SK-N-SH (cell line): ENCODE data around the gene PHF21A. TPM values are rescaled to one million over a fixed set of nuclear protein-coding genes. Genes with fewer than 3 reads are reported as not detected.

ENCODE experiments used
- CTCF ChIA-PET: fragments of 300-600, 350-600 bp; formaldehyde crosslinking; extraction: SDS; loops from one replicate; lab custom pipeline; 2021; lab: Yijun Ruan, JAX
- POLR2A ChIA-PET: fragments of 350-600 bp; sonication (Branson Sonifier 250); formaldehyde crosslinking; extraction: SDS; loops from one replicate; lab custom pipeline; 2020; ENCODE audit warnings: antibody characterized with exemption, inconsistent platforms; lab: Yijun Ruan, JAX
- DNase-seq: peaks from one replicate; pipeline ENCODE4 v3.0.0; 2012
- H2AFZ ChIP-seq: fragments of 200-600 bp; sonication (generic); 2 replicates; pipeline ENCODE4 v1.8.1; 2016; ENCODE audit warnings: antibody characterized with exemption, mild to moderate bottlenecking, low read depth
- H3F3A ChIP-seq: fragments of 200-600 bp; sonication (generic); replicated peaks from 2 replicates; pipeline ENCODE3; 2016; ENCODE audit warnings: antibody characterized with exemption, mild to moderate bottlenecking; ENCODE audit not compliant: insufficient read depth
- H3K27ac ChIP-seq, 2 experiments: fragments of 200-500 bp in 1 of 2; fragments of 200-600 bp in 1 of 2; sonication (Bioruptor generic) in 1 of 2; sonication (generic), shearing (Covaris generic) in 1 of 2; 2 replicates each; pipeline versions ENCODE4 v1.5.1 to v1.6.1; 2014 to 2016; ENCODE audit warnings: low read depth in 2 of 2, inconsistent platforms in 1 of 2, low read length in 1 of 2, mild to moderate bottlenecking in 1 of 2, mixed read lengths in 1 of 2
- H3K27me3 ChIP-seq: fragments of 200-600 bp; sonication (generic), shearing (Covaris generic); 2 replicates; pipeline ENCODE4 v1.6.1; 2016; ENCODE audit warnings: mixed run types; ENCODE audit not compliant: insufficient read depth
- H3K36me3 ChIP-seq, 2 experiments: fragments of 200-500 bp in 1 of 2; fragments of 200-600 bp in 1 of 2; sonication (Bioruptor generic) in 1 of 2; sonication (generic) in 1 of 2; replicated peaks in 1 of 2; 2 replicates each; pipeline versions ENCODE3 to v1.5.1; 2014 to 2016; ENCODE audit warnings: low read length in 1 of 2, mild to moderate bottlenecking in 1 of 2; ENCODE audit not compliant: insufficient read depth in 2 of 2, control insufficient read depth in 1 of 2
- H3K4me1 ChIP-seq, 2 experiments: fragments of 200-500 bp in 1 of 2; fragments of 200-600 bp in 1 of 2; sonication (Bioruptor generic) in 1 of 2; sonication (generic), shearing (Covaris generic) in 1 of 2; 2 replicates each; pipeline versions ENCODE4 v1.5.1 to v1.6.1; 2014 to 2016; ENCODE audit warnings: low read depth in 1 of 2, low read length in 1 of 2, mixed run types in 1 of 2; ENCODE audit not compliant: insufficient read depth in 2 of 2, control insufficient read depth in 1 of 2
- H3K4me2 ChIP-seq: fragments of 200-600 bp; sonication (generic), shearing (Covaris generic); 2 replicates; pipeline ENCODE4 v1.6.1; 2017; ENCODE audit warnings: mixed run types
- H3K4me3 ChIP-seq, 2 experiments: fragments of 200-500 bp in 1 of 2; fragments of 200-600 bp in 1 of 2; sonication (Bioruptor generic) in 1 of 2; sonication (generic), shearing (Covaris generic) in 1 of 2; 2 replicates each; pipeline versions ENCODE4 v1.5.1 to v1.8.1; 2014 to 2016; ENCODE audit warnings: low read depth in 2 of 2, inconsistent platforms in 1 of 2, low read length in 1 of 2, mild to moderate bottlenecking in 1 of 2, mixed read lengths in 1 of 2, moderate library complexity in 1 of 2
- H3K79me2 ChIP-seq: fragments of 200-600 bp; sonication (generic); 2 replicates; pipeline ENCODE4 v1.8.1; 2017; ENCODE audit warnings: mild to moderate bottlenecking; ENCODE audit not compliant: insufficient read depth
- H3K9ac ChIP-seq: fragments of 200-600 bp; sonication (generic); 2 replicates; pipeline ENCODE4 v1.6.1; 2017; ENCODE audit warnings: mixed run types
- H3K9me2 ChIP-seq: fragments of 200-600 bp; sonication (generic); 2 replicates; pipeline ENCODE4 v1.6.1; 2017; ENCODE audit warnings: mixed run types
- H3K9me3 ChIP-seq: fragments of 200-600 bp; sonication (generic); 2 replicates; pipeline ENCODE4 v1.6.1; 2017; ENCODE audit warnings: mixed run types, mild to moderate bottlenecking, moderate library complexity
- H4K20me1 ChIP-seq: fragments of 200-600 bp; sonication (generic); 2 replicates; pipeline ENCODE4 v1.6.1; 2017; ENCODE audit warnings: mild to moderate bottlenecking, mixed run types; ENCODE audit not compliant: insufficient read depth
- CTCF ChIP-seq: fragments of 200-600 bp; sonication (generic); IDR thresholded peaks from 2 replicates; pipeline ENCODE4 v1.6.1; 2017; ENCODE audit warnings: antibody characterized with exemption, mild to moderate bottlenecking, moderate library complexity
- EZH2phosphoT487 ChIP-seq: fragments of 200-600 bp; sonication (generic); IDR thresholded peaks from 2 replicates; pipeline ENCODE4 v1.6.1; 2017; ENCODE audit warnings: low read depth, mixed run types, mild to moderate bottlenecking, antibody characterized with exemption, moderate library complexity, borderline replicate concordance
- FOXM1 ChIP-seq: IDR thresholded peaks from 2 replicates; pipeline ENCODE4 v1.4.0; 2012; ENCODE audit warnings: low read depth, mild to moderate bottlenecking
- GABPA ChIP-seq: IDR thresholded peaks from 2 replicates; pipeline ENCODE4 v1.4.0; 2012; ENCODE audit warnings: low read depth, mild to moderate bottlenecking
- MAX ChIP-seq: IDR thresholded peaks from 2 replicates; pipeline ENCODE4 v1.4.0; 2012; ENCODE audit warnings: low read depth
- MEF2A ChIP-seq: IDR thresholded peaks from 2 replicates; pipeline ENCODE4 v1.4.0; 2012; ENCODE audit warnings: low read depth, borderline replicate concordance
- MXI1 ChIP-seq: IDR thresholded peaks from 2 replicates; pipeline ENCODE4 v1.6.1; 2012; ENCODE audit warnings: mild to moderate bottlenecking, low read depth, low read length, improper control_type of control experiment
- PBX3 ChIP-seq: IDR thresholded peaks from 2 replicates; pipeline ENCODE4; 2012
- POLR2AphosphoS5 ChIP-seq: IDR thresholded peaks from 2 replicates; pipeline ENCODE4 v1.6.1; 2012; ENCODE audit warnings: low read depth, low read length
- RAD21 ChIP-seq: IDR thresholded peaks from 2 replicates; pipeline ENCODE4 v1.6.1; 2012; ENCODE audit warnings: mild to moderate bottlenecking, low read length
- RFX5 ChIP-seq: IDR thresholded peaks from 2 replicates; pipeline ENCODE4 v1.6.1; 2012; ENCODE audit warnings: mild to moderate bottlenecking, improper control_type of control experiment, low read length
- SMC3 ChIP-seq: IDR thresholded peaks from 2 replicates; pipeline ENCODE4 v1.6.1; 2012; ENCODE audit warnings: low read depth, low read length, improper control_type of control experiment
- ZBTB33 ChIP-seq: IDR thresholded peaks from 2 replicates; pipeline ENCODE4 v1.4.0; 2012; ENCODE audit warnings: low read depth, borderline replicate concordance
- WGBS: methylation state at CpG from one replicate; pipeline ENCODE4 v1.1.6; 2017; ENCODE audit warnings: low lambda C conversion rate; 5-methylcytosine and 5-hydroxymethylcytosine counted together
- polyA plus RNA-seq, 3 experiments: library from polyadenylated mRNA; depleted of rRNA; stranded (reverse); fragments of >200 nt; gene quantifications; 2 replicates each; pipeline ENCODE4 v1.2.3, GENCODE V29; 2012

PHF21A gene
- polyA plus RNA-seq, 1 of the 3 experiments (the other 2 are of a cell fraction), result 18.8 TPM

GRCh38 chr11:45890886-45891550, 230.2 kb downstream of the PHF21A start:
- CTCF ChIA-PET, result interaction anchor here (1.0 to 2.2 kb wide), 2 partner anchors 8 to 19 kb away, joined by 3 to 10 read pairs; no protein-coding TSS in a partner anchor
- 67% methylated on average over 9 of the region's 9 CpGs for WGBS

More at GRCh38 chr11:45890886-45891550, 230.2 kb downstream of the PHF21A start:
- Histone ChIP-seq H3K4me1 (peaks cover 0 to 22% of the 10 kb centered on the region in 2 experiments; a peak in 1 of 4 replicates), H3K9me2 (no peaks in the 10 kb centered on the region), H3K4me3 (no peak overlapping the region), H3K9ac (no peak overlapping the region), H3F3A (no peaks in the 10 kb centered on the region), H3K4me2 (no peak overlapping the region), H3K9me3 (no peaks in the 10 kb centered on the region), H2AFZ (no peak overlapping the region), H3K36me3 (no peaks in the 10 kb centered on the region), H3K79me2 (no peaks in the 10 kb centered on the region), H3K27me3 (no peaks in the 10 kb centered on the region), H3K27ac (no peak overlapping the region), H4K20me1 (no peaks in the 10 kb centered on the region)
- POLR2A ChIA-PET, result interaction anchor here (0.6 to 0.7 kb wide), 2 partner anchors 8 to 229 kb away, joined by 3 read pairs; no protein-coding TSS in a partner anchor
- TF ChIP-seq PBX3 (no peak), EZH2phosphoT487 (no peak), RFX5 (no peak), RAD21 (no peak), MXI1 (no peak), SMC3 (no peak), ZBTB33 (no peak), FOXM1 (no peak), POLR2AphosphoS5 (no peak), CTCF (no peak), GABPA (no peak), MAX (no peak), MEF2A (no peak)
- DNase-seq, result peak; percentile 12
